GM10248 (cell line): ENCODE measurements around the gene ASB2.

Source experiments
- CTCF ChIA-PET: fragments of 300-600 bp; sonication (Branson Sonifier 250); formaldehyde crosslinking; extraction: SDS; loops from one replicate; lab custom pipeline; 2021; ENCODE audit warnings: antibody characterized with exemption; lab: Yijun Ruan, JAX
- POLR2A ChIA-PET: fragments of 350-650 bp; sonication (Branson Sonifier 250); formaldehyde crosslinking; extraction: SDS; loops from one replicate; lab custom pipeline; 2020; ENCODE audit warnings: antibody characterized with exemption; lab: Yijun Ruan, JAX
- DNase-seq: peaks from one replicate; pipeline ENCODE4 v3.0.0; 2012; ENCODE audit errors: extremely low spot score
- CTCF ChIP-seq: IDR thresholded peaks from 2 replicates; pipeline ENCODE4 v1.5.1; 2012; ENCODE audit warnings: mild to moderate bottlenecking, low read depth; ENCODE audit errors: extremely low read depth, missing control alignments, control extremely low read depth

The ASB2 gene

GRCh38 chr14:93953739-93954515 is 22.4 kb downstream of the ASB2 start:
- no peak for TF ChIP-seq CTCF
- no peak for DNase-seq
- POLR2A ChIA-PET = interaction anchor here (1.6 kb wide), 1 partner anchor 20 kb away, joined by 5 read pairs; no protein-coding TSS in a partner anchor
- CTCF ChIA-PET = interaction anchor here (1.4 to 24.2 kb wide), 7 partner anchors 9 to 44 kb away, joined by 3 to 664 read pairs (median 10); partner anchors contain the start of genes ASB2 and CCDC197

- DNase-seq = no peak
- ChIA-PET CTCF (interaction anchor here (1.4 to 24.2 kb wide), 6 partner anchors 9 to 45 kb away, joined by 3 to 664 read pairs (median 32); partner anchors contain the start of genes ASB2 and CCDC197), POLR2A (interaction anchor here (1.6 kb wide), 1 partner anchor 21 kb away, joined by 5 read pairs; no protein-coding TSS in a partner anchor)
- TF ChIP-seq CTCF = peak; percentile 37
Observed at GRCh38 chr14:93953263-93953662, 23.1 kb downstream of the ASB2 start.

- CTCF ChIA-PET = interaction anchor here (1.4 to 24.2 kb wide), 7 partner anchors 8 to 83 kb away, joined by 3 to 664 read pairs (median 10); partner anchors contain the start of genes ASB2 and CCDC197
- POLR2A ChIA-PET = interaction anchor here (1.6 kb wide), 1 partner anchor 21 kb away, joined by 5 read pairs; no protein-coding TSS in a partner anchor
- no peak for DNase-seq
Observed at GRCh38 chr14:93952829-93953228, 23.5 kb downstream of the ASB2 start.

GRCh38 chr14:93951635-93952540 is 24.5 kb downstream of the ASB2 start:
- no peak for TF ChIP-seq CTCF
- ChIA-PET CTCF (interaction anchor here (1.4 to 24.2 kb wide), 7 partner anchors 12 to 84 kb away, joined by 3 to 664 read pairs (median 10); partner anchors contain the start of genes ASB2 and CCDC197), POLR2A (interaction anchor here (0.5 to 1.6 kb wide), 3 partner anchors 10 to 781 kb away, joined by 3 to 5 read pairs (median 3); no protein-coding TSS in a partner anchor)
- no peak for DNase-seq

More at GRCh38 chr14:93952829-93953228, 23.5 kb downstream of the ASB2 start:
- TF ChIP-seq CTCF = no peak

- TF ChIP-seq CTCF = no peak
- no peak for DNase-seq
- CTCF ChIA-PET = interaction anchor here (1.4 to 24.2 kb wide), 6 partner anchors 12 to 85 kb away, joined by 3 to 664 read pairs (median 32); partner anchors contain the start of genes ASB2 and CCDC197
- POLR2A ChIA-PET = interaction anchor here (0.5 to 0.9 kb wide), 2 partner anchors 11 to 780 kb away, joined by 3 read pairs; no protein-coding TSS in a partner anchor
Observed at GRCh38 chr14:93950948-93951634, 25.3 kb downstream of the ASB2 start.
